Stromal cell of bone marrow (primary cell): Measurements from ENCODE around the gene C1orf74.

Experiments used
- DNase-seq: peaks from one replicate; pipeline ENCODE4 v3.0.0-alpha.2; 2012; ENCODE audit warnings: low read depth

C1orf74 gene

DNA sequence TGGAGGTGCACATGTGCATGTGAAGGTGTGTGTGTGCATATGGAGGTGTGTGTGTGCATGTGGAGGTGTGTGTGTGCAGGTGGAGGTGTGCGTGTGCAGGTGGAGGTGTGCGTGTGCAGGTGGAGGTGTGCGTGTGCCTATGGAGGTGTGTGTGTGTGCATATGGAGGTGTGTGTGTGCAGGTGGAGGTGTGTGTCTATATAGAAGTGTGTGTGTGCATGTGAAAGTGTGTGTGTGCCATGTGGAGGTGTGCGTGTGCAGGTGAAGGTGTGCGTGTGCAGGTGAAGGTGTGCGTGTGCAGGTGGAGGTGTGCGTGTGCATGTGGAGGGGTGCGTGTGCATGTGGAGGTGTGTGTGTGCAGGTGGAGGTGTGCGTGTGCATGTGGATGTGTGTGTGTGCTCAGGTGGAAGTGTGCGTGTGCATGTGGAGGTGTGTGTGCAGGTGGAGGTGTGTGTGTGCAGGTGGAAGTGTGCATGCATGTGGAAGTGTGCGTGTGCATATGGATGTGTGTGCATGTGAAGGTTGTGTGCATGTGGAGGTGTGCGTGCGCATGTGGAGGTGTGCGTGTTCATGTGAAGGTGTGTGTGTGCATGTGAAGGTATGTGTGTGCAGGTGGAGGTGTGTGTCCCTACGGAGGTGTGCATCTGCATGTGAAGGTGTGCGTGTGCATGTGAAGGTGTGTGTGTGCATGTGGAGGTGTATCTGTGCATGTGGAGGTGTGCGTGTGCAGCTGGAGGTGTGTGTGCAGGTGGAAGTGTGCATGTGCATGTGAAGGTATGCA is 13.5 kb downstream of the C1orf74 start:
- DNase-seq = no peak

DNA sequence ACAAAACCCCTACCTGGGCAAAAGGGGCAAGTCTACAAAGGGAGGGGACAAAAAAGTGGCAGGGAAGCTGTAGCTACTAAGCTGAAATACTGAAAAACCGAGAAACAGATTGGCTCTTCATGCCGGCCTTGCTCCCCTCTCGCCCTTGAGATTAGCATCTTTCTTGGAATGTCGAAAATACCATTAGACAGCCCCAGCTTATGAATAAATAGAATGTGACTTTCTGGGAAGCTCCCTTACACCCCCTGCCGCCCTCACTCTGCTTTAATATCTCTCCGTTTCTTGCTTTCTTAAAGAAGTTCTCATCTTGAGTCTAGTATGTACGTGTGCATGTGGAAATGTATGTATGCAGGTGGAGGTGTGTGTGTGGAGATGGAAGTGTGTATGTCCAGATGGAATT is 14.4 kb downstream of the C1orf74 start:
- no peak for DNase-seq

DNA sequence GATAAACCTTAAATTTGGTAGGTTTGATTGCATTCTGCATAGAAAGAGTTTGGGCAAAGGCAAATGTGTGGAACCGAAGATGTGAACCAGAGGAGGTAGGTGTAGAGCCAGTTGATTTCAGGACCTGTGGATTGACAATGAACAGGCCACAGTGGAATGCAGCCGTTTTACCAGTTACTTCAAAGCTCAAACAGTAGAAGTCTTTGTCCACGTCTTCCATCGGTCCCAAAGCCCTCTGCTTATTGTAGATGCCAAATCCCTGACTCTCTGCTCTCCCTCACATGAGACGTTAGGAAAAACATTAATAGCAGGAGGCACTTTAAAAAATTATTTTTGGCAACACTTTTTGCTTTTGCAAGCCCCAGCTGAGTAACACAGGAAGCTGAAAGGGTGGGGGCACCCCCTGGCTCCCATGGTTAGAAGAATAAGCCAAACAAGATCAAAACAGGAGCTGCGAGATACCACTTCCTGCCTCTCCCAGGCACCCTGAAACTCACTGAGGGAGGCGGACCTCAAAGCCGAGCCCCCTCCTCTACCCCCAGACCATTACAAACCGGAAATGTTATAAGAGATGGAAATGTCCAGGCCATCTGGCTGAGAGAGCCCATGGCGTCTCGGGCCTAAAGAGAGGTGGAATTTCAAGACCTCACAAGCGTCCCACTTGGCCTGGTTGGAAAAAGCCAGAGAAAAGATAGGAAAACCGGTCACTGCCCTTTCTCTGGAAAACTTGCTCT is 15.0 kb downstream of the C1orf74 start:
- DNase-seq = peak; percentile 95

DNA sequence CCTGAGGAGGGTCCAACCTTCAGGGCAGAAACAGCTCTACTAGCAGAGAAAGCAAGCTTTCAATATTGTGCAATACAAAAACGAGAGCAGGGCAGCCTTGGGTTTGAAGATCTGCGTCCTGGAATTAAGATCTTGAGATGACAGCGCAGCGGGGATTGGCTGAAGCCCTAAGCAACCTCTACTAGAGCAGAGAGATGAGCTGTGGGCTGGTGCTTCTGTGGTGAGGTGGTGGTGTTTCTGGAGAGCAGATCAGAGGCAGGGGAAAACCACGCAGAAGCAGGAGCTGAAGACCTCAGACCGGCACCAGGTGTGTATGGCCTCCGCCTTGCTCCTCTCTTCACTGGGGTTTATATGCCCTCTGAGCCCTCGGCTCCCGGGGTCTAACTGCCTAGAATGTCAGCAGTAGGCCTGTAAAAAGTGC is 16.0 kb downstream of the C1orf74 start:
- no peak for DNase-seq

DNA sequence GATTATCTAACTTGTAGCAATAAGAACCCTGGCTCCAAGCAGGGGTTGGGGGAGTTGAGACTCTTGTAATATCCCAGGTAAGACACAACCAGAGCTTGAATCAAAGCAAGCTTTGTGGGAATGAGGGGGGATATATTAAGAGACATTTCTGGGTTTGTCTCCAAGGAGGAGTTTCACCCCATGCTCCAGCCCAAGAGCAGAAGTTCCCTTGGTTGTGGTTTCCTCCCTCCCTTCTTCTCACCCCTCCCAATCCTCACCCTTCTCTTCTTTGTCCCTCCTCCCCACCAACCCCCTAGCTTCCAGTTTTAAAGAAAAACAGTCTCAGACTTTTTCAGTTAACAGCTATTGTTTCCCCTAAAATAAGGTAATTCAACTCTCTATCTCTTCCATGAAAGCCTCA is 16.7 kb downstream of the C1orf74 start:
- no peak for DNase-seq

DNA sequence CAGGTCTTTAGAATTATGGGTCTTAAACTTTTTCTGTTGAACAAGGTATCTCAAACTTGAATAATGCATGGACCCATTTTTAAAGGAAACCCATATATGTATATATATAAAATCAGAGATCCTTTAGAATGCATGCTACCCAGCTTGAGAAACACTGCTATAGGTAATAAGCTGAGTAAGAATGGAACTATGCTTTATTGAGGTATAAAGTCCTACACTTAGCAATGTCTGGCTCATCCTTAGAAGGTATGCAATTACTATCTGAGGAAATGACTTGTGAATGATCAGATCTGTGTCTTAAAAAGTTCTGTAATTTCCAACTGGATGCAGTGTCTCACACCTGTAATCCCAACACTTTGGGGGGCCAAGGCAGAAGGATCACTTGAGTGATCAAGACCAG is 17.3 kb downstream of the C1orf74 start:
- no peak for DNase-seq

DNA sequence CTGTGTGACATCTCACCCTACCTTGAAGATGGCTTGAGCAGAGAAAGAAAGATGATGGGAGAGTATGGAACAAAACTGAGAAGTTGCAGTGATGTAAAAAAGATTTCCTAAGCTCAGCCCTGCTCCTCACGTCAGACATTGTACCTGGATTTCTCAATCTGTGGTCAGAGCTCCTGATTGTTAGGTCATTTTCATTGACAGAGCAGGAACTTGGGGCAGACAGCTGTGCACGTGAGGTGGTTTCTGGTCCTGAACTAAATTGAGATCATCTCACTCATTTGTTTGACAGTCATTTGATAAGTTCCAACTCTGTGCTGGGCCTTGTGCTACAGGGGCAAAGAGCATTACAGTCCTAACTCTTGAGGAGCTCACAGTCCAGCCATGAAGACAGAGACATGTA is 18.3 kb downstream of the C1orf74 start:
- DNase-seq = no peak

DNA sequence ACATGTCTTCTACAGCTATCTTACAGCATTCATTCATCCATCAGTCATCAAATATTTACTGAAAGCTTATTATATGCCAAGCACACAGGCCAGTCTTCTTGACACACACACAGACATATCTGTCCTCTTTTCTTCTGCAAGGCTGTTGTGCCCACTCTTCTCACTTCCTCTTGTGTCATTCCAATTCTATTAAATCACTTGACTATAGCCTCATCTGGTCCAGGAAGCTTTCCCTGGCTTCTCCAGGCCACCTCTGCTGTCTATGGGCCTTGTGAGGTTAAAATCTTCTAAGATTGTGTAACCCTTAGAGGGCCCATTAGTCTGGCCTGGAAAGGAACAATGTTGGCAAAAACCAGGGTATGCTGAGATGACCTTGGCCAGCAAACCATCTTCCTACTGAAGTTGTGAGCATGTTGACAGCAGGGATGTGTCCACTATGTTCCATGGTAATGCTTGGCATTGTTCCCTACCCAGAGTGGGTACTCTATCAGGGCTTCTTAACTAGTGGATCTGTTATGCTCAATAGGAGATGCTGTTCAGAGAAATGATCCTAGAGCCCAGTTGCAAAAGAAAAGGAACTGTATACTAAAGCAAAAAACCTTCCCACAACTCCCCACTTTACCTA is 23.2 kb downstream of the C1orf74 start:
- no peak for DNase-seq

DNA sequence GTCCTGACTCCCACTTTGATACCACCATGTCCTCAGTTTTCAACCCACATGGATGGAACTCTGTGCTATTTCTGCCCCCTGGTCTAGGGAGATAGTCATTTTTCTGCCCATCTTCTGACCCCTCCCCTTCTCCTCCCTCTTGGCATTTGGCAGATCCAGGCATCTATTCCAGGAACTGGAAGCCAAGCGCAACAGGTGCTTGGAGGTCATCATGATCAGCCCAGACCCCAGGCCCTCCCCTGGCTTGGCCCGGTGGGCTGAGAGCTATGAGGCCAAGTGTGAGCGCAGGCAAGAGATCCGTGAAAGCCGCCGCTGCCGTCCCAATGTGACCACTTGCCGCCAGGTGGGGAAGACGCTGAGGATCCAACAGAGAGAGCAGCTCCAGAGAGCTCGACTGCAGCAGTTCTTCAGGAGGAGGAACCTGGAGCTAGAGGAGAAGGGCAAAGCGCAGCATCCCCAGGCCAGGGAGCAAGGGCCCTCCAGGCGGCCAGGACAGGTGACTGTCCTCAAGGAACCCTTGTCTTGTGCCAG is 24.5 kb downstream of the C1orf74 start:
- DNase-seq = no peak

DNA sequence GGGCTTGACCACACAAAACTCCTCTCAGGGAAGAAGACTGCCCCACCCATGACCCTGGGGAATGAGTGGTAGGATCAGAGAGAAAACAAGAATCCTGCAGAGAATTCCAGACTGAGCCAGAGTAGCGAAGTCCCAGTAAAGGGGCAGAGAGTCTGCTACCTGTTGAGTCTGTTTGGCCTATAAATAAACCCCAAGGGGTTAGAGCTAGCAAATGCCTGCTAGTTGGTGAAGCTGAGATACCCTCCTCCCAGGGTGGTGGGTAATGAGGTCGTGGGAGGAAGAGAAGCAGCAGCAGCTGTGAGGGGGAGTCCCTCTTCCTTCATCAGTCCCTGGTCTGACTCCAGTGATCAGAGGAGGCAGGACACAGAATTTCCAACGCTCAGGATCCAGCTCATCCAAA is 26.0 kb downstream of the C1orf74 start:
- no peak for DNase-seq

DNA sequence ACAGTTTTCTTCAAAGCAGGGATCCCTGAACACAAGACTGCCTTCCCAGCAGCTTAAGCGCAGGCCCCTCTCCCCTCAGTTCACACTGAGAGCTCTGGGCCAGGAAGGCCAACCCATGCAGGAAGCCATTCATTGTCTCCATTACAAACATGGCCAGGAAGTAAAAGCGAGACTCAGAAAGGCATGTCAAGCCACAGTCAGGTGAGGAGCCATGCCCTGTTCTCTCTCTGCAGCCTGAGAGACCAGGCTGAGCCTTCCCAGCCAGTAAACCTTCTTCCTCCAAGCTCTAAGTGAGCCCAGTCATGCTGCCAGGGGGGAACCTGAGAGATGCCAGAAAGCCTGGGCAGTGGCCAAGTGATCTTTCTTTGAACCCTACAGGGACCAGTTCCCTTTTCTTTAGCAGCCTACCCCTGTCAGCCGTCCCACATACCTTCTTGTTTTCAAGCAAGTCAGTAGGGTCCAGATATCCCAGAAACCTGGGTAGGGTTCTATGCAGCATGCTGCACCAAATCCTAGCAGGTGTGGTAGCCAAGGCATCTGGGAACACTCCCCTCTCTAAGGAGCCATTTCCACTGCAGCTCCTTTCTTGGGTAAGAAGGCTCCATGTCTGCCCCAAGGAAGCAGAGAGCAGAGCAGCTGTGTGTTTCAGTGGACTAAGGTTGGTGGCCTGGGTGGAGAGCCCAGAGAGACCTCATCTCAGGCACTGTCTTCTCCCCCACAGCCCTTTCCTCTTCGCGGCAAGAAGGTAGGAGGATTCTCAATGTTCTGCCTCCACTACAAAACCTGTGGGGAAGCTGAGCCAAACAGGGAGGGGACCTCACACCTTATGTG is 27.5 kb downstream of the C1orf74 start:
- DNase-seq = no peak

DNA sequence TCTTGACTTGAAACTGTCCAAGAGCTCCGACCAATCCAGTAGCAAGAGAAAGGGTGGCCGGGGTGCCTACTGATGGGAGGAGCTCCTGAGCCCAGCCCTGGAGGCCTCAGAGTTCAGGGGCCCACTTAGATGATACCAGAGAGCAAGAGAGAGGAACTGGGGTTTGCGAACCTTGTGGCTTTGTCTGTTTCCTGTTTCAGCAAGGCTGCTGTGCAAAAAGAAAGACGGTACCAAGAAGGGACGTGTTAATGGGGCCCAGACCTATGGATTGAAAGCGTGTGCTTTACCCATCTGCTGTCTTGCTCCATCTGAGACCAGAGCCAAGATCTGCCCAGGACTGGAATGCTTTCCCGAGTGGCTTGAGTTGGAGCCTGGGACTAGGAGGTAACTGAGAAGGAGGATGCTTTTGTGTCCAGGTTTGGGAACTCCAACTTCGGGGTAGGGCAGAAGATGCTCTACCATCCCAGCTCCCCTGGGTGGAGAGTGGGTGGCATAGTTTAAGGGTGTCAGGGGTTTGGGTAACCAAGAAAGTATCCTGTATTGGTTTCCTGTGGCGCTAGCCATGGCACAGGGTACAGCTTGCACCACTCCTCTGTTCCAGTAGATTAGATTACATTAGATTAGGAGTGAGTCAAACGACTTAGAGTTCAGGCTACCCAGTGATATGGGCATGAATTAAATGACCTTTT is 28.3 kb downstream of the C1orf74 start, which contains the start of gene TRAF3IP3:
TSS of gene TRAF3IP3 (plus strand) at position 128 of the 689 bp plus-strand sequence. CDS start 3,987 bp downstream, outside the sequence.
- DNase-seq = no peak

DNA sequence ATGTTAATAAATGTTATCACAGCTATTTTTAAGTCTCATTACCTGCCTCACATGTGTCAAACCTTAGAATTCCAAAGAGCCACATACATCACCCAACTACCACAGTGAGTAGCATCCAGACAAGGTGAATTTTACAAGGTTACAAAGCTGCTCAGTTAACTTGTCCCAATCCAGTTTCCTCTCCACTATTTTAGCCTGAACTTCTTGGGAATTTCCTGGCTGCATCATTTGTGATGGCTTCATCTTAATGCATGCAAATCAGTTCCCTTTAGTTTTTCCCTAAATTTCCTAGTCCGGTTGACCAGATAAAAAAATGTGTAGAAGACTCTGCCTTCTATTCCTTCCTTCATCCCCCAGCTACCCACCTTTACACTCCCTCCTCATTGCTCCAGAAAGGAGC is 29.1 kb downstream of the C1orf74 start:
- no peak for DNase-seq

DNA sequence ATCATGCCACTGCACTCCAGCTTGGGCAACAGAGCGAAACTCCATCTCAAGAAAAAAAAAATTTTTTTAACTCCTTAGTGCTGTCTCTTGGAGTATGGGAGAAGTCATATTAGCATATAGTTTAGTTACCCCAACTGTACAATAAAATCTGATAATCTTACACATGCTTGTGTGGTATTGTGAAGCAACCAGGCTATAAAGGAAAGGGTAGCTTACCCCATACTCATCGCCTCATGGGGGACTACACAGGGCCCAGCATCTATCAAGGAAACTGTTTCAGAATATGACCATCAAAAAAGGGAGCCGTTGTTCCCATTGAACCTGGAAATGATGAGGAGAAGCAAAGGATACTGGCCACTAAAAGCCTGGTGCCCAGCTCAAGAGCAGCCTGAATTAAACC is 31.5 kb downstream of the C1orf74 start:
- DNase-seq = no peak

DNA sequence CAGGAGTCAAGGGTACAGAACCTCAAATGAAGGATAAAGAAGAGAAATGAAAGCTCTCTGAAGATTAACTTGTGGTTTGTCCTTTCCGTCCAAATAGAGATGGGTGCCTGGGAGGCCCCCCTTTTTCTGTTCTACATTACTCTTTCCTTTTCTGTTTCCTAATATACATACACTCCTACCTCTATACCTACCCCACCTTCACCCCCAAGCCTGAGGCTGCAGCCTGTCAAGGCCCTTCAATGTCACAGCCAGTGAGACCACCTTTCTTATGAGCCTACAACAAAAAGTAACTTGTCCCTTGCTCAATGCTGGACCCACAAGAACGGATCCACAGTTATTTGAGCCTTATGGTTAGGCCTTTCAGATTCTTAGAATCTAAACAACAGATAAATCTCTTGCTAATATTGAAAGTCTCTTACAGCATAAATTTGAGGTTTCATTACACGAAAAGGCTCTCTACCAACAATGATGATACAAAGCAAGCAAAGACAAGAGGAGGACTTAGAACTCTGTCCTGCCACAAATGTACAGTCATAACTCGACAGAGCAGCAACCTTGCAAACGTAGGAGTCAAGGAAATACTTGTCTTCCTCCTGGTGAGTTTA is 32.6 kb downstream of the C1orf74 start:
- no peak for DNase-seq

DNA sequence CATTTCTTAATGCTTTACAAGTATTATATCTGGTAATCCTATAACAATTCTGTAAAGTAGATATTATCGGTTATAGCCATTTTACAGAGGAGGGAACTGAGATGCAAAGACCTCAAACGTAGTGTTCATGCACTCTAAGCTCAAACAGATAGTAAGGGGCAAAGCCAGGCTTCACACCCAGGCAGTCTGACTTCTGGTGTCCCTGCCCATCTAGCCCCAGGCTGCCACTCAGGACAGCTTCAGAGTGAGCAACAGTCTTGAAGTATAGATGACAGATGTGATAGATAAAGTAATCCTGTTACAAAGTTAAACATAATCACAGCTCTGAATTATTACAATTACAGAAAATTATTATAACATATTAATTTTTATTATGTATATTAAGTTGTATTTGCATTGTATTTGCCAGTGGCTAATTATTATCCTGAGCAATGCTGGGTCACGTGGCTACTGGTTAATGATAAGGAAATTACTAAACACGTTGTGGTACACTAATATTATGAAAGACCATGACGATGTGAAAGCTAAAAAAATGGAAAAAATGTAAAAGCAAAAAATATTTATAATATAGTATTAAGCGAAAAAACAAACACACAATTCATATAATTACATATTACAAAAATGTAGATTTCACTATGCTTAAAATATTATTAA is 34.6 kb downstream of the C1orf74 start:
- DNase-seq = no peak

DNA sequence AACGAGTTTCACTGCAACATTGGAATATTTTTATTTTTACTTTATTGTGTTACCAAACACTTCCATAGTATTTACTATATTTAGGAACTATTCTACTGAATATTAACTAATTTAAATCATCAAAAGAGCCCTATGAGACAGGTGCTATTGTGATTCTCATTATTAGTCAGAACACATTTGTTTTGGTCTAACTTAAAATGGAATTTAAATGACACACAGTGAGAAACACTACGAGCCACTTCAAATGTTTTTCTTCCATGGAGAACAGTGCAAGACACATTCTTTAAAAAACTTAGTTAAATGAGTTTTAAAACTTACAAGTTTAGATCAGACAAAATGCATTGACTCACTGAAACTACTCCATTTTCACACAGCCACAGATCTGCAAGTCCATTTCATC is 35.2 kb downstream of the C1orf74 start:
- no peak for DNase-seq

DNA sequence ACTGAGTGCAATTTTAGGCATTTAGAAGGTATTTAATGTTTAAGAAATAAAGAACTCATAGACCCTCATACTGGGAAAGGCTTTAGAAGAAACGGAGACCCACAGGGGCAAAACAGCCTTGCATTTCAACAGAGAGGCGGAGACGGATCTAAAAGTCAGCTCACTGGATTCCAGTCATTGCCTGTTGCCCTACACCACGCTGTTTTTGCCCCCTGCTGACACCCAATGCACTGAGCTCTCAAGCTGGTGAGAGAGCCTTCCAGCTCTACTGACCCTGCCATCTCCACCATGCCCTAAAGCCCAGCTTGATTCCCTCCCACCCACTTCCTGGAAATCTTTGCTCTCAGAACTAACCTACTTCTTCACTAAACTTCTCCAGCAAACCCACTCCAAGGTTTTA is 35.7 kb downstream of the C1orf74 start:
- DNase-seq = no peak

DNA sequence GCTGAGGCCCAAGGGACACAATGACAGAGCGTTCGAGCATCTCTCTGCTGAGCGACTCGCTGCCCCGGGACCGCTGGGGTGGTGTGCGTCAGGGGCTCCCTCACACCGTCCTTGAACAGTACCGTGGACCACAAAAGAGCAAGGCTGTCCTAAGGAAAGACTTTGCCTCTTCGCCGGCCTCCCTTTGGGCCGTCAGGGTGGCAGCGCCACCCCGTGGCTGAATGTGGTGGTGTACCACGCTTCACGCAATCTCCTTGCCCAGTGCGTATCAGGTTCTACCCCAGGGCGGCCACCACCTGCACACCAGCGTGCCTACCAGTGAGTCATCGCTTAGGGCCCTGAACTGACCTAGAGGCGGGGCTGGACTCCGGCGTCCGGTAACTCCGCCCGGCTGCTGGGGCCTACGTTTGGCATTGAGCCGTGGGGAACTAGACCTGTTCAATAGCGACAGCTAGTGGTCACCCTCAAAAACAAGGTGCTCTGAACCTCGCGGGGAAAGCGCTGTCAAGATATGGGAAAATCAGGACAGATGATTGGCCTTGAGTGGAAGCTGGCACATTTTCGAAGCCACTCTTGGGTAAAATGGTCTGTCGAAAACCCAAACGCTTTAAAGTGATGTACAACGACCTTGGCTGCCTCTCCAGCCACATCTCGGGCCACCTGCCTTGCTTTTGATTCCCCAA is 36.6 kb downstream of the C1orf74 start:
- peak; percentile 87 for DNase-seq
